NT2/D1 (cell line): ENCODE data around the gene SPATA7.

ENCODE experiments used
- SUZ12 ChIP-seq: IDR thresholded peaks from 2 replicates; pipeline ENCODE4 v1.6.1; 2011; ENCODE audit not compliant: insufficient read length, insufficient read depth; ENCODE audit errors: extremely low read depth
- YY1 ChIP-seq: IDR thresholded peaks from 2 replicates; pipeline ENCODE4 v1.6.1; 2011; ENCODE audit not compliant: insufficient read length, insufficient read depth
- ZNF274 ChIP-seq: IDR thresholded peaks from 2 replicates; pipeline ENCODE4 v1.6.1; 2011; ENCODE audit warnings: mild to moderate bottlenecking, low read depth, low read length

- TF ChIP-seq YY1, result no peak
- TF ChIP-seq ZNF274, result no peak
- no peak for TF ChIP-seq SUZ12
Observed at GRCh38 chr14:88463318-88463717, 77.9 kb downstream of the SPATA7 start.
